Superior temporal gyrus (tissue), 1 donor: Measurements from ENCODE around the gene LMO7.

Experiments
- DNase-seq: peaks from one replicate; pipeline ENCODE4 v3.0.0-alpha.2; 2016; ENCODE audit errors: extremely low spot score

Gene LMO7

DNA sequence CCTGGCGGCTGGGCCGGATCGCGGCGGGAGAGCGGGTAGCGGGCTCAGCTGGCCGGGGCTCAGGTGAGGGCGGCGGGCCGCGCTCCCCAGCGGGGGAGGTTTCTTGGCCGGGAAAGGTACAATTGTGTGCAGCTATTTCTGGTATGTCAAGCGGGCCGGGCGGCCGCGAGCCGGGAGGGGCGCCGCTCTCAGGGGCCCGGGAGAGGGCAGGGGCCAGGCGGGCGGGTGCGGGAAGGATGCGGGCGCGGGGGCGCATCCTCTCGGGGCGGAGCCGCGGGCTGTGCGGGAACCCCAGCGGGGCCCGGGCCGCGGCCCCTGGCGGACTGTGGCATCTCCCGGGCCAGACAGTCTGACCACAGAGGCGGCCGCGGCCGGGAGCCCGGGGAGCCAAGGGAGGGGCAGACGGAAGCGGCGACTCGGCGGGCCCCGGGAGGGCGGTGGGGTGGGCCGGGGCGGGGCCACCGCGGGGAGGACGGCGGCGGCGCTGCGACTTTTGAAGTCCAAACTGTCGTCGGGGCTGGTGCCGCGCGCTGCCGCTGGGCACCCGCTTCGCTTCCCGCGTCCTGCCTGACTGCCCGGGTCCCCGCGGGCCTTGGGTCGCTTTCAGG lies at the start of gene LMO7:
Gene LMO7 (plus strand): TSS at position 503 of the 608 bp plus-strand sequence. CDS start 328 bp downstream, outside the sequence.
- no peak for DNase-seq

DNA sequence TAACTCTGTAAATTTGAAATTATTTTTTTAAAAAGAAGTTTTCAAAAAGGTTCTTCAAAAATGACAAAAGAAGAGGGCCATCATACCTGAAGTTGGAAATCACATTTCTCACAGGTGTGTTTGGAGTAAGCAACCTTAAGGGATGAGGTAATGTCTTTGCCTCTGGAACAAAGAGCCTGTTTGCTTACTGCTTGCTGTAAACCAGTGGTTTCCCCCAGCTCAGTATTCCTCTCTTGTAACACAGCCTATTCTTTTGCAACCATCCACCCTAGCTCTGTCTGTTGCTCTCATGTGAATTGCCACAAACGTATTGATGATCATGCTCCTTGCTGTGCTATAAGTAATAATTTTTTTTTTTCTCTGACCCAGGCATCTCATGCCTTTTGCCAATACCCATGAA lies 48.5 kb upstream of the LMO7 start:
- DNase-seq = no peak

DNA sequence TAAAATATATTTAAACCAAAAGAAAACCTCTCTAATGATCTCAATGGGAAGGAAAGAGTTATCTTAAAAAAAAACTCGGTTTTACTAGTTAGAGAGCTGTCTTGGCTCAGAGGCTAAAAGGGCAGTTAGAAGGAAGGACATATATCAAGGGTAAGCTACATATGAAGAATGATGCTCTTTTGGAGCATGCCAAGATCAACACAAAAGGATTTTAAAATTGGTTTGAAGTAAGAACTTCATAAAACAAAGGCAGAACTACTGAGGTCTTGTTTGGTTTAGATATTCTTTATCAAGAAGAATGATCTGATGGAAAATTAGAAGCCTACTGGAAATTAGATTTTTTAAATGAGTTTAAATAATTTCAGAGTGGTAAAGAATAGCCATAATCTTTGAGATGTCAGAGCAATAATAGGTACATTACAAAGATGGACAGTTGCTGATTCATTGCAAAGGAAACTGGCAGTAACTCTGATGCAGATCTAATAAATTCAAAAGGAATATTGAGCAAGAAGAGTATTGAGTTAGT lies 39.4 kb upstream of the LMO7 start:
- no peak for DNase-seq

DNA sequence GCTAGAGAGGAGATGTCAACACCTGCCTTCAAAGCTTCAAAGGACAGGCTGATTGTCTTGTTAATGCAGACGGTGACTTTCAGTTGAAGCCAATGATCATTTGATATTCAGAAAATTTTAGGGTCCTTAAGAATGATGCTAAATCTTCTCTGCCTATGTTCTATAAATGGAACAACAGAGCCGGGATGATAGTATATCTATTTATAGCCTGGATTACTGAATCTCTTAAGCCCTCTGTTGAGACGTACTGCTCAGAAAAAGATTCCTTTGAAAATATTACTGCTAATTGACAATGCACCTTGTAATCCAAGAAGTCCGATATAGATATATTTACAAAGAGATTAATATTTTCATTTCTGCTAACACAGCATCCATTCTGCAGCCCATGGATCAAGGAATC lies 35.8 kb upstream of the LMO7 start:
- DNase-seq = no peak

DNA sequence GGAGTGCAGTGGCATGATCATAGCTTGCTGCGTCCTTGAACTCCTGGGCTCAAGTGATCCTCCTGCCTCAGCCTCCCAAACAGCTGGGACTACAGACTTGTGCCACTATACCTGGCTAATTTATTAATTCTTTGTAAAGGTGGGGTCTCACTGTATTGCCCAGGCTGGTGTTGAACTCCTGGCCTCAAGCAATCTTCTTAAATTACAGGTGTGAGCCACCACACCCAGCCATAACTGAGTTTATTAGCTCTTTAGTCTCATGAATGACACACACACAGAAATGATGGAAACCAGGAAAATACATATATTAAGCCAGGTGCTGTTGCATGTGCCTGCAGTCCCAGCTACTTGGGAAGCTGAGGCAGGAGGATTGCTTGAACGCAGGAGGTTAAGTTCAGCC lies 33.1 kb upstream of the LMO7 start:
- no peak for DNase-seq

DNA sequence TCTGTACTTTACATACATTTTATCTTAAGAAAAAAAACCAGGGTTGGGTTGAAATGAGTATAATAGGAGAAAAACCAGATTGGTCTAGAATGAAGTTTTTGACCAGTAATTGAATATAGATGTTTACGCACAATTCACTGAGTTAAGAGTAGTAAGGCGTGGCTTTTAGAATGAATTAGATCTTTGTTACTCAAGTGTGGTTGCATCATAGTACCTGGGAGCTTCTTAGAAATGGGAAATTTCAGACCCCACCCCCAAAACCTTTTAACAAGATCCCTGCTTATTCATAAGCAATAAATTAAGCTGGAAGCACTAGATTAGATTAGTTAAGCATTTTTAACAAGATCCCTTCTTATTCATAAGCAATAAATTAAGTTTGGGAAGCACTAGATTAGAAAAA lies 28.7 kb upstream of the LMO7 start:
- no peak for DNase-seq

DNA sequence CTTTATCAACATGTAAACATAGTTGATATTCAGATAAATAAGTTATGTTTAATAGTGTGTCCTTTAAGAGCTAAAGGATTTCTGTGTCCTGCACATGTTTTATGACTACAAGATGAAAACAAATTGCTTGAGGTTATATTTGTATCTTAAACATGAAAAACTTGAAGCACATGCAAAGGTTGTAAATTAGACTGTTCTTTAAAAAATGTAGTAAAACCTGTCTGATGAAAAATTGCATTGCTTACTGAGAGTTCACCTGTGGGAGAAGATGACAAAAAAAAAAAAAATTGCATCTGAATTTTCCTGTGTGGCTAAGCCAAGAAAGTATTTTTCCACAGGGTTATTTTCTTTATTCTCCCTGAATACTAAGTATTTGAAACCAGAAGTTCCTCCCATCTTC lies 25.7 kb upstream of the LMO7 start:
- DNase-seq = no peak

DNA sequence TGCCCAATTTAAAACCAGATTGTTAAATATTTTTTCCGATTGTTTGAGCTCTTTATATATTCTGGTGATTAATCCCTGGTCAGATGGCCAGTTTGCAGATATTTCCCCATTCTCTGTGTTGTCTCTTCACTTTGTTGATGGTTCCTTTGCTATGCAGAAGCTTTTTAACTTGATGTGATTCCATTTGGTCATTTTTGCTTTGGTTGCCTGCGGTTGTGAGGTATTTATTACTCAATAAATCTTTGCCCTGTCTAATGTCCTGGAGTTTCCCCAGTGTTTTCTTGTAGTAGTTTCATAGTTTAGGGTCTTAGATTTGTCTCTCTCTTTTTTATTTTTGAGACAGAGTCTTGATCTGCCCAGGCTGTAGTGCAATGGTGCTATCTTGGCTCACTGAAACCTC lies 23.8 kb upstream of the LMO7 start:
- DNase-seq = no peak

DNA sequence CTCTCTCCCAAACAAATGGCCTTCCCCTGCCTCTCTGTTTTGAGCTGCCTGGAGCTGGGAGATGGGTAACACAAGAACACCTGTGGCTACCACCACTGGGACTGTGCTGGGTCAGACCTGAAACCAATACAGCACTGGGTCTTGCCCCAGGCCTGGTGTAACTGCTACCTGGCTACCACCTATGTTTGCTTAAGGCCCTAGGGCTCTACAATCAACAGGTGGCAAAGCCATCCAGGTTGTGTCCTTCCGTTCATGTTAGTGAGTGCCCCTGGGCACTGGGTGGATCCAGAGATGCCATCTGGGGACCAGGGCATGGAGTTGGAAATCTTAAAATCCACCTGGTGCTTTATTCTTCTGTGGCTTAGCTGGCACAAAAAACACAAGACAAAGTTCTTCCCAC lies 18.9 kb upstream of the LMO7 start:
- no peak for DNase-seq

DNA sequence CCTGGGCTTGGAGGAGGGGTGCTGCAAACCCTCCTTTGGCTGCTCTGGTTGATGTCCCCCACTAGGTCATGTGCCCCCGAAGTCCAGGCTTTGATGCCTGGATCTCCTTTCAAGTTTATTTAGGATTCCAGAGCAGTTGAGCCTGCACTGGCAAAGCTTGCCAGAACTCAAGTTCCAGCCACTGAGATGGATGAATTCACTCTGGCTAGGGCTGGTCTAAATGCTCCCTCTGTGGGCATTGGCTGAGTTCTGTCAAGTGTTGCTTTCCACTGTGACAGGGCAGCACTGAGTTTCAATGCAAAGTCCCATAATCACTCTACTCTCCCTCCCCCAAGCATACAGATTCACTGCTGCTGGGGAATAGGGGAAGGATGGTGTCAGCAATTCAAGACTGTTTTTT lies 17.8 kb upstream of the LMO7 start:
- DNase-seq = no peak

DNA sequence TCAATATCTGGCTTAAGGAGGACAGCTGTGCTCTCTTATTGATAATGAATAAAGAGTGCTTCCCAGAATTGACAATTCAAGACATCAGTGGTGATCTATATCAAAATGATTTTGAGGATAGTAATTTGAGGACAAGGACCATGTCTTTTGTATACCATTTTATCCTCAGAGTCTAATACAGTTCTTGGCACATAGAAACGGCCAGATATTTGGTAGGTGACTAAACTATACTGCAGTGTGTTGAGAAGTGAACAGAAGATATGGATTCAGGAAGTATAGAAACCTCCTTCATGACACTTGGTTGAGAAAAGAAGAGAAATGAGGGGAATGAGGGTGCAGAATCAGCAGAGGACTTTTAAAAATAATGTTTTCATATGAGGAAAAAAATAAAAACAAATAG lies 16.1 kb upstream of the LMO7 start:
- no peak for DNase-seq

DNA sequence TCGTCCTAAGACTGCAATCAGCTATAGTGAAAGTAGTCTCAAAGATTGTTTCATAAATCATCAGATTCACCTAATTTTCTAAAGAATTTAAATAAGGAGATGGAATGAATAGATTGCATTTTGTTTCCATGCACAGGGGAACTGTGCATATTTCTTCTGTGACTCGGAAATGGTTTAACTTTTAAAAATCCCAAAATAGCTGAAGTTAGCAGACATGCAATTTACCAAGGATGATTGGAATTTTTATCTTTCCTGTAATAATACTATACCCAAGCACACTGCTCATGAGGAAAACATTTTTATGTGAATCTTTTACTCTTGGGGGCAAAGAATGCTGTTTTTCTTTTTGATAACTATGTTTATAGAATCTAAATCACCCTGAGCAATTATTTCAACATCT lies 15.0 kb upstream of the LMO7 start:
- DNase-seq = no peak

DNA sequence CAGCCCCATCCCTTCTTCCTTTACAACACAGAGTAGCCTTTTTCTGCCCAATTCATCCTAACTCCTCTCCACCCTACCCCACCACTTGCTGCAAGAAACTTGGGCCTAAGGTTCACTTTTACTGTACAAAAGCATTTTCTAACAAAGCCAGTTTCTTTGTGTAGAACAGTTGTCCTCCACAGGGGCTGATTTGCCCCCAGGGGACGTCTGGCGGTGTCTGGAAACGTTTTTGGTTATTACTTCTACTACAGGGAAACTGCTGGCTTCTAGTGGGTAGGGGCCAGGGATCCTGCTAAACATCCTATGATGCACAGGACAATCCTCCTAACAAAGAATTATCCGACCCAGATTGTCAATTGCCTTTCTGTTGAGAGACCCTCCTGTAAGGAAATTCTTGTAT lies 7.3 kb upstream of the LMO7 start:
- no peak for DNase-seq

DNA sequence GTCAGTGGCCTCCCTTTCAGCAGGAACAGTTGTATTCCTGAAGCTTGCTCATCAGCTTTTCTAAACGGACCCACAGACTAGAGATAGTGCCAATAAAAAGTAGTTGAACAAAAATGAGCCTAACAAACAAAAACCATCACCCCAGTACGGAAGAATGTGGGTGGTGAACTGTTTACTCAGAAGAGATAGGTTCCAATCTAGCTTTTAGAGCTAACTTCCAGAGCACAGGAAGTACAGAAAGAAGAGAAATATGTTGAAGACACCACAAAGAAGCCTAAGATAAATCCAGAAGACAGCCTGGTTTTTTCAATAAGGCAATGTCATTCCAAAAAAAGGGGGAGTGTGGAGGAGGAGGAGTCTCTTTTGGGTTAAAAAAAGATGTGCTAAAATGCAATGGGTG lies 2.8 kb upstream of the LMO7 start:
- DNase-seq = no peak

DNA sequence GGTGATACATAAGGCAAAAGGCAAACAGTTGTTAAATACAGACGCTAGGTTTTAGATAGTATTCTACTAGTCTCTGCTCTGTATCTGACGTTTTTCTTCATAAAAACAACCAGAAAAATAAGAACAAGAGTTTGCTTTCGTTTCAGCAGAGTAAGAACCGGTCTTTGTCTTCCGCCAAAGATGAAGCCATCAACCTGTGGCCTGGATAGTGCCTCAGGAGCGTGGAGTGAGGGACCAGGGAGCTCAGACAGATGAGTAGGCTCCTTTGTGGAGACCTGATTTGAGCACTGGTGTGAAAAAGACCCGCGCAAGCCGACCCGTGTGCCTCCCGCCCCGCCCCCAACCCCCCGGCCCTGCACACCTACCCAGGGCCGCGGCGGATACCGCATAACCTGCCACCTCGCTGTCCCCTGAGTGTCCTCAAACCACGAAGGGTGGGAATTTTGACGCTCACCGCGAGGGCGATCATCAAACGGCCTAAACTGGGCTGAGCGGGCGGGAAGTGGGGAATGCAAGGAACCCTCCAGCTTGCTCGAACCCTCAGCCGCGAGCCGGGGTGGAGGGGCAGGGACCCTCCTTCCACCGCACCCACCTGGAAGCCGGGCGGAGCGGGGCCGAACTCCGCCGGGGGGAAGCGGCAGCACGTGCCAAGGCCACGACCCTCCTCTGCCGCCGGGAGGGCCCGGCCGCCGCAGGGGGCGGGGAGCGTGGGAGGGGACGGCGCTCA lies 866 bp upstream of the LMO7 start:
- DNase-seq = no peak

DNA sequence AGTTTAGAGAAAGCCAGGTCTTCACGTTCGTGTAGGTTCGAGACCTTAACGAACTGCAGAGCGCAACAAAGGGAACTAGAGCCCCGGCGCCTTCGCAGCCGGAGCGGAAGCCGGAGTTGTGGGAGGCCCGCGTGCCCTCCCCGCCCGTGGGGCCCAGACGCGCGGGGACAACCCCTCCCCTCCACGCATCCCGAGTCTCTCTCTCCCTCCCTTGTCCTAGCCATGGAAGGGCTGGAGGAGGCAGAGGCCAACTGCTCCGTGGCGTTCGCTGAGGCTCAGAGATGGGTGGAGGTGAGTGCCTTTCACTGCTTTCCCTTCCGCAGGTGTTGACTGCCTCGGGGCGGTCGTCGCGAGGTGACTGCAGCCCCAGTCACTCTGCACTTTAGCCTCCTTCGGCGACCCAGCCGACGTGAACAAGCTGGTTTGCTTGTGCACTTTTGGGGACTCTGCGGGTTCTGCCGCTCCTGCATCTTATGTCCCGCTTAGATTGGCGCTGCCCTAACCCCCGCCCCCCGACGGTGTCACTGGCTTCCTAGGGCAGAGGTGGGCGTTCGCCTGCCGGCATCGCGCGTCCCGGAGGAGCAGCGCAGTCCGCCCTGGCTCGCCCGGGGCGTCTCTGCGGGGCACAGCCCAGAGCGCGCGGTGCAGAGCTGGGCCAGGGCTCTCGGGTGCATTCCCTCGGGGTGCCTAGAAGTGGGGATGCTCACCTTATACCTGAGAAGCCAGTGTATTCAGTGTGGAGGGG lies 478 bp downstream of the LMO7 start:
- no peak for DNase-seq

DNA sequence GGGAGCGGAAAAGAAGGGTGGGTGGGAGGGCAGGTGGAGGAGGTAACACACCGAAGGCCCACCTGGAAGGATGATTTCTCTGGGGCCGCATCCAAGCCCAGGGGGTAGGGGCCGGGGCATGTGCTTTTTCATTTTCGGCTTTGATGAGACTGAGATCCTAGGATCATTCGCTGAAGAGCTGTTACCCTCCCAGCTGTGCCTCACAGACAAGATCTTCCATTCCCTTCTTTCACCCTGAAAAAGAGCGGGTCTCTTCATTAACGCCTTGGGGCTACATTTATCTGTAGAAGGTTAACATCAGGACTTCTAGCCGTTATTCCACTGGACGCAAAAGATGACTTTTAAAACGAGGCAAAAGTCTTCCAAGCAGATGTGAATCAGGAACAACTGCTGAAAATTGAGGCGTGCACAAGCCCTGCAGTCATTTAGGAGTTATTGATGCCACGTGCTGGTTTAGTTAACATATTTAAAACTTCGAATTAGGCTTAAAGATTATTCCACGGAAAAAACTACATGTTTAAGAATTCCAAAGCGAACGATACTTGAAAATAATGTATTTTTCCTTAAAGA lies 1.1 kb downstream of the LMO7 start:
- DNase-seq = no peak

DNA sequence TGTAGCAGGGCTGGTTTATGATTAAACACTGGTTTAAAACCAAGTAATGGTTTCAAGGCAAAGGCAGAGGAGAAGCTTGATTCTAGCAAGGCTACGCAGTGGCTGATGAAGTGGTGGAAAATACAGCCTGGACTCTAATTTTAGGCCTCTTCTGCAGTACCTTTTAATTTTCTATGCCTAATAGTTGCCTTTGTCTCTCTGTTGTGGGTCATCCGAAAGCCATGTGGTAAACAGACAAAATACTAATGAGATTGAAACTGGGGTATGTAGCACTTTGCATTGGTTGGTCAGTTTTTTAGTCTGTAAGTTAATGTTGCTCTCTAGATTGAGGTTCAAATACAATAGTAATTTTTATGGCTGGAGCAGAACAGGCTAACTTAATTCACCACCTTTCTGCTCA lies 3.3 kb downstream of the LMO7 start:
- DNase-seq = no peak

DNA sequence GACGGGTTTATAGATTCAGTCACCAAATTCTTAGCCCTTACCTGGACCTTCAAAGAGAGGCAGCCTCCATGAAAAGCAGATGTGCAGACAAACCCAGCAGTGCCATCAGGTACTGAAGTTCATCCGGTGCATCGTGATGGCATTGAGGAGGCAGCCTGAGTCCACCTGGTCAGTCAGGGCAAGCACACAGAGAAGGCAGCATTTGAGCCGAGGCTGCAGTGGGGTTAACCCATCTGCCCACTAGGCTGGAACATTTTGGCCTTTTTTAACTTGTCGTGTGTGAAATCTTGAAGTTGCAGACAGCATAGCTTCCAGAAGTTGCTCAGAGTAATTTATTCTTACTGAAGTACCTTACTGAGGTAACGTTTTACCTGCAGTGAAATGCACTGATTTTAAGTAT lies 4.9 kb downstream of the LMO7 start:
- no peak for DNase-seq

DNA sequence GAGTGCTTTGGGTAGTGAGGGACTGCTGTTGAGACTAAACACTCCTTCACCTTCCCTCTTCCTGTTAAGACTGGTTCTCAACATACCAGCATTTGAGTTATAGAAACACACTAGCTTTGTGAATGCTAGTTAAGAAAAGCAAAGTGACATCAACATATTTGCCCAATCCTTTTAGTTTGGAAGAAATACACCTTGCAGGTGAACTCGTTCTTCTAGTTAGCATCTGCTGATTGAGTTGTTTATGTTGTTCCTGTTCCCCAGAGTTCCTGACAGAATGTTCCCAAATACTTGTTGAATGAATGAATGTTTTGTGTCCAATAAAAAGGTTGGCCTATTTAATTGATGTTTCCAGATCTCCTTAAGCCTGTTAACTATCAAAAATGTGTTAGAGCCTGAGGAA lies 7.1 kb downstream of the LMO7 start:
- no peak for DNase-seq

DNA sequence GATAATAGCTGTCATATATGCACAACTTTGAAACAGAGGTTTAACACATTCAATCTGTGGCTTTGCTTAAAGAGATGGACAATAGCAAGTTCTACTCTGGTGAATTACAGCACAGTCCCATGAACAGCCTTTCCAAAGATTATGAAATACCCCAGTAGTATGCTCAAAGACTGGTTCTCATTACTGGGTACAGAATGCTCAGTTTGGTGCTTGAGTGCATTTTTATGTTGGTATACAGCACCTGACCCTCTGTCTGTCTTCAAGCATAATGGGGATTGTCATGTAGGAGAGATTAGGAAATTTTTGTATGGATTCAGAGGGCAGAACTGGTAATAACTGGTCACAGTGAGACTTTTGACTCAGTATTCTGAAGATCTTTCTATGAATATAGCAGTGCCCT lies 7.6 kb downstream of the LMO7 start:
- no peak for DNase-seq

DNA sequence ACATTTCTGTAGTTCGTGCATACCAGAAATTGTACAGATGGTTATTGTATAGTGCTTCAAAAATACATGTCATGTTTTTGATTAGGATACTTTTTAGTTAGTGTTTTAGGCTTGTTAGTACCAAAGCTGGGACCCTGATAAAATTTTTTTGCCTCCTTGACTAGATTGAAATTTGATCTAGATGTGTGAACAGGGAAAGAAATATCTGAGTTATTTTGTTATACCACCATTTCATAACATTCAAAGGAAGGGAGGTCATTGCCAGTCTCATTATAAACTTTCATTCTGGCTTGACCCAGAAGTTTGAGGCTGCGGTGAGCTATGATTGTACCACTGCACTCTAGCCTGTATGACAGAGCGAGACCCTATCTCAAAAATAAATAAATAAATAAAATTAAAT lies 9.0 kb downstream of the LMO7 start:
- DNase-seq = no peak
